GM21576 (cell line): Measurements from ENCODE around the gene CDIPT.

Experiments used
- ATAC-seq: cut with Tn5 transposase; IDR thresholded peaks from one replicate; pipeline ENCODE4 v1.9.1; 2021; ENCODE audit warnings: mild to moderate bottlenecking, moderate library complexity; ENCODE audit not compliant: unreplicated experiment

Gene CDIPT

GRCh38 chr16:29860218-29860617 lies 2.8 kb downstream of the CDIPT start:
- no peak for ATAC-seq

- no peak for ATAC-seq
These were observed 4.1 kb downstream of the CDIPT start for GRCh38 chr16:29858974-29859373.

GRCh38 chr16:29858149-29858849 lies 4.7 kb downstream of the CDIPT start:
- no peak for ATAC-seq

- no peak for ATAC-seq
These were observed 5.8 kb downstream of the CDIPT start for GRCh38 chr16:29857133-29857760.

DNA sequence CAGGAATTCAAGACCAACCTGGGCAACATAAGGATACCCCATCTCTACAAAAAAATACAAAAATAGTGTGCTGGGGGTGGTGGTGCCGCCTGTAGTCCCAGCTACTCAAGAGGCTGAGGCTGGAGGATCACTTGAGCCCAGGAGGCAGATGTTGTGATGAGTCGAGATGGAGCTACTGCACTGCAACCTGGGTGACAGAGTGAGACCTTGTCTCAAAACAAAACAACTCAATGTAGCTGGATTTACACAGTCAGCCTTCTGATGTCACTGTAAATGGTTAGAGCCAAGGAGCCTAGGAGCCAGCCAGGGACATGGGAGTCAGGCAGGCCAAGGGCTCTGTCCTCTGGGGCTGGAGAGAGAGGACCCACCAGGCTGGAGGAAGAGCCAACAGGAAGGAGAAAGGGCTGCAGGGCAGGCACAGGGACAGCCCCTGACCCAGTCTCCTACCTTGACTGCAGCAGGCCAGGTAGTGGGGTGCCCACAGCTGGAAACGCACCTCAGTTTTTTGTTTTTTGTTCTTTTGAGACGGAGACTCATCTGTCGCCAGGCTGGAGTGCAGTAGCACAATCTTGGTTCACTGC lies 8.4 kb downstream of the CDIPT start:
- ATAC-seq, result no peak

DNA sequence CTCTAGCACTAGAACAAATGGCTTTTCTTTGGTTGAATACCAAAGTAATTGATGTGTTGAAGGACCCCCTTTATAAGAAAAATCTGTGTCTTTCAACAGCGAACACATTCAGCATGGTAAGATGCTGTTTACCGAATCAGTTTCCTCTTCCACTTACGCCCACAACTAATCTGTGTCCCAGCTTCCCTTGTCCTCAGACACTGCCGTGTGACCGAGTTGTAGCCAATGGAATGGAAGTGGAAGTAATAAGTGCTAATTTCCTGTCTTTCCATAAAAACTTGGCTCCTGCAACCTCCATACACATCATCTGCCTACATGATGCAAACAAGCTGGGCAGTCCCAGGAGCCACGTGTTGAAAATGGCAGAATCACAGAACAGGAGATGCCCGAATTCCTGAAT lies 10.4 kb downstream of the CDIPT start:
- ATAC-seq, result no peak

- no peak for ATAC-seq
These were observed 12.0 kb downstream of the CDIPT start for GRCh38 chr16:29850998-29851397.

DNA sequence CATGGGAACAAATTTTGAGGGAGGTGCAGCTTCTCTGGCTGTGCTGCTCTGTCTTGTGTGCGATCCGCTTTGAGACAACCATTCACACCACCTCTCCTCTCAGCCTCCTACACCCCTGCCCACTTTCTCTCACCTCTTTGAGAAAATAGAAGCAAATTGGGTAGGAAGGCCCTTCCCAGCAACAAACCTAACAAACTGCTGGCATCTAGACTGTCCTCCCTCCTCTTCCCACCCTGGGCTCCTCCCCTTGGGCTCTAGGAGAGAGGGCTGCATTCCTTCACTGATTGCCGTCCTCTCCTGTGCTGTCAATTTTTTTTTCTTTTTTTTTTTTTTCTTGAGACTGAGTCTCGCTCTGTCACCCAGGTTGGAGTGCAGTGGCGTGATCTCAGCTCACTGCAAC lies 13.5 kb downstream of the CDIPT start:
- no peak for ATAC-seq

- no peak for ATAC-seq
These were observed 14.4 kb downstream of the CDIPT start for GRCh38 chr16:29848420-29849297.

DNA sequence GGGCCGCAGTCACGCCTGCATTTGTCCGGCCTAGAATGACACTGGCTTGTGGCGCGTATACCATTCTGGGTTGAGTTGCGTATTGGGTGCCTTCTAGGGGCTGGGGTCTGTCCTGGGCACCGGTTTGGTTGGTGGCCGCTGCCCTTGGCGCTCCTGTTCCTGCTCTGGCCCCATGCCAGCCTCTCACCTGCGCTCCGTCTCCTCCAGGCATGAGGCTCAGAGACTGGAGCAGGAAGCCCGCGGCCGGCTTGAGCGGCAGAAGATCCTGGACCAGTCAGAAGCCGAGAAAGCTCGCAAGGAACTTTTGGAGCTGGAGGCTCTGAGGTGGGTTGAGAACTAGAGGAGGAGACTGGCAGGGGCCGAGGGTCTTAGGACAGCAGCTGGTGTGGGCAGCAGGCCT lies 17.4 kb downstream of the CDIPT start:
- no peak for ATAC-seq

DNA sequence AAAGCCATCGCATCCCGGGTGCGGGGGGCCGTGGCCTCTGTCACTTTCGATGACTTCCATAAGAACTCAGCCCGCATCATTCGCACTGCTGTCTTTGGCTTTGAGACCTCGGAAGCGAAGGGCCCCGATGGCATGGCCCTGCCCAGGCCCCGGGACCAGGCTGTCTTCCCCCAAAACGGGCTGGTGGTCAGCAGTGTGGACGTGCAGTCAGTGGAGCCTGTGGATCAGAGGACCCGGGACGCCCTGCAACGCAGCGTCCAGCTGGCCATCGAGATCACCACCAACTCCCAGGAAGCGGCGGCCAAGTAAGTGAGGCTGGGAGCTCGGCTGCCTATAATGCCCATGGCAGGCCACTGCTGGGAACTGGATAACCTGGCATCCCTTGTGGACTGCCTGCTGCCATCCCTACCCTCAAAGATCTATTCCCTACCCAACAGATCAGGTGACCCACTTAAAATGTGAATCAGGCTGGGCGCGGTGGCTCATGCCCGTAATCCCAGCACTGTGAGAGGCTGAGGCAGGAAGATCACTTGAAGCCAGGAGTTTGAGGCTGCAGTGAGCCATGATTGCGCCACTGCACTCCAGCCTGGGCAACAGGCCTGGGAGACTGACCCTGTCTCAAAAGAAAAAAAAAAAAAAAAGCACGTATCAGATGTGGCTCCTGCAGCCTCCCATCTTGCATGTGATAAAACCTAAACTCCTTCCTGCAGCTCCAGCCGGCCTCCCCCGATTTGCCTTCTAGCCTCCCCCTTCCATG lies 18.3 kb downstream of the CDIPT start:
- no peak for ATAC-seq

- no peak for ATAC-seq
These were observed 19.1 kb downstream of the CDIPT start for GRCh38 chr16:29843931-29844330.

- no peak for ATAC-seq
These were observed 20.2 kb downstream of the CDIPT start for GRCh38 chr16:29842732-29843346.

DNA sequence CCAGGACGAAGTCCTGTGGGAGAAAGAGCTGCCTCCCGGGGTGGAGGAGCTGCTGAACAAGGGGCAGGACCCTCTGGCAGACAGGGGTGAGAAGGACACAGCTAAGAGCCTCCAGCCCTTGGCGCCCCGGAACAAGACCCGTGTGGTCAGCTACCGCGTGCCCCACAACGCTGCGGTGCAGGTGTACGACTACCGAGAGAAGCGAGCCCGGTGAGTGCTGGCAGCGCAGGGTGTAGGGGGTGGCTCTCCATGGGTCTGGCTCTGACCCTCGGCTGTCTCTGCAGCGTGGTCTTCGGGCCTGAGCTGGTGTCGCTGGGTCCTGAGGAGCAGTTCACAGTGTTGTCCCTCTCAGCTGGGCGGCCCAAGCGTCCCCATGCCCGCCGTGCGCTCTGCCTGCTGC lies 21.4 kb downstream of the CDIPT start:
- no peak for ATAC-seq

DNA sequence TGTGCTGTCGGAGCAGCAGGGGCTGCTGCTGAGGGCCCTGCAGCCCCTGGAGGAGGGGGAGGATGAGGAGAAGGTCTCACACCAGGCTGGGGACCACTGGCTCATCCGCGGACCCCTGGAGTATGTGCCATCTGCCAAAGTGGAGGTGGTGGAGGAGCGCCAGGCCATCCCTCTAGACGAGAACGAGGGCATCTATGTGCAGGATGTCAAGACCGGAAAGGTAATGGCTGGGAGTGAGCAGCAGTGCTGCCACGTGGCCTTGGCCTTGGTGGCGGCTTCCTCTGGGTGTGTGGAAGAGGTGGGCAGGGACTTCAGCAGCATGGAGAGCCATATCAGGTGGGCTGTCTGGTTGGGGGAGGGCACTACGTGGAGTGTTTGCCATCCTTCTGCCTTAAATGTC lies 22.8 kb downstream of the CDIPT start:
- no peak for ATAC-seq

GRCh38 chr16:29839822-29840221 lies 23.2 kb downstream of the CDIPT start:
- no peak for ATAC-seq

DNA sequence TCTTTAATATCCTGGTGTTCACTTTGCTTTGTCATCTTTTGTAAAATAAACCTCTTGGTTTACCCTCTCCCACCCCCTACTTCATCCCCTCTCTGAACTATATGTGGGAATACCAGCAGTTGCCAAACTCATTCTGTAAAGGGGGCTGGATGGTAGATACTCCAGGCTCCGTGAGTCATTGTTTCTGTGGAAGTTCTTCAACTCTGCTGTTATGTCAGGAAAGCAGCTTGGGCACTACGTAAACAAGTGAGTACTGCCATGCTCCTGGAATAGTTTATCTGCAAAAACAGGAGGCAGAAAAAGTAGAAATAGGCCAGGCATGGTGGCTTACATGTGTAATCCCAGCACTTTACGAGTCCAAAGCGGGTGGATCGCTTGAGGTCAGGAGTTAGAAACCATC lies 25.2 kb downstream of the CDIPT start:
- no peak for ATAC-seq

DNA sequence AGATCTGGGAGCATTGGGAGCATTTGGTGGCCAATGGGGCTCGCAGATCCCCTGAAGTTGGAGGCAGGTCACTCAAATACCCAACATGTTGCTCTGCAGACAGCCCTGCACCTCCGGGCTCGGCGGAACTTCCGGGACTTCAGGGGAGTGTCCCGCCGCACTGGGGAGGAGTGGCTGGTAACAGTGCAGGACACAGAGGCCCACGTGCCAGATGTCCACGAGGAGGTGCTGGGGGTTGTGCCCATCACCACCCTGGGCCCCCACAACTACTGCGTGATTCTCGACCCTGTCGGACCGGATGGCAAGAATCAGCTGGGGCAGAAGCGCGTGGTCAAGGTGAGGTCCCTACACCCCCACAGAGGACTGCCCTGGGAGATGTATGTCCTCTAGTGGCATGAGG lies 26.4 kb downstream of the CDIPT start:
- ATAC-seq, result no peak

- no peak for ATAC-seq
These were observed 27.1 kb downstream of the CDIPT start for GRCh38 chr16:29835926-29836325.

GRCh38 chr16:29834079-29834478 lies 28.9 kb downstream of the CDIPT start:
- ATAC-seq, result no peak
